ENCODE results near the gene SOCS6. TPM values are rescaled to one million over a fixed set of nuclear protein-coding genes. Genes with fewer than 3 reads are reported as not detected.

SOCS6 gene
- total RNA-seq, 1 experiment from 2014 or later: 53.4 TPM

GRCh38 chr18:70308555-70309294, 19.9 kb downstream of the SOCS6 start (continued):
- TF ChIP-seq ZBTB33 (IDR thresholded peaks at IDR 0.05; ENCODE audit: extremely low read depth, insufficient replicate concordance, low read length): no peak
- no peak for TF ChIP-seq SRF (IDR thresholded peaks at IDR 0.05; ENCODE audit: low read depth)
- no peak for TF ChIP-seq EZH2phosphoT487 (IDR thresholded peaks at IDR 0.05; ENCODE audit: borderline replicate concordance)
- TF ChIP-seq JUND (IDR thresholded peaks at IDR 0.05): no peak
- no peak for TF ChIP-seq ELF1 (IDR thresholded peaks at IDR 0.05; ENCODE audit: borderline replicate concordance, low read depth)
- TF ChIP-seq POLR2AphosphoS5 (IDR thresholded peaks at IDR 0.05; ENCODE audit: low read depth, low read length): no peak
- no peak for TF ChIP-seq EZH2 (IDR thresholded peaks at IDR 0.05)
- no peak for TF ChIP-seq FOSL1 (IDR thresholded peaks at IDR 0.05; ENCODE audit: low read depth)

- ChIA-PET RAD21 (ENCODE audit: low non-redundant PET in 1 of 2, low total read pairs in 2 of 2, uncharacterized antibody in 2 of 2, unreplicated experiment in 2 of 2) (no interaction called here), POLR2A (no interaction called here), CTCF (no interaction called here)
- ATAC-seq: peak; percentile 59
- no peaks in the 10 kb centered on the region for H3K27me3 ChIP-seq (ENCODE audit: insufficient read depth, low read length)
- BruUV-seq (replicated peaks): no TSS peak
- H3K9ac ChIP-seq (ENCODE audit: low read length): 0 out of 2 replicates have a peak overlapping the region, but pooled peaks have one; percentile 2
- no peak overlapping the region for H3K4me3 ChIP-seq (replicated peaks in 1 of 2; ENCODE audit: low read depth in 1 of 2, low read length in 2 of 2)
- H3K4me1 ChIP-seq (ENCODE audit: control insufficient read depth in 1 of 2, insufficient read depth in 2 of 2, low read length in 2 of 2): peaks cover 15 to 79% of the 10 kb centered on the region in 2 experiments; a peak in 3 of 4 replicates
- peaks cover 15% of the 10 kb centered on the region; the same call in 1 of the 2 replicates for H4K20me1 ChIP-seq (ENCODE audit: insufficient read depth)
- H3K9me2 ChIP-seq (ENCODE audit: insufficient read depth): no peaks in the 10 kb centered on the region
- no peak overlapping the region for H2AFZ ChIP-seq (ENCODE audit: low read depth, low read length, poor library complexity, severe bottlenecking)
- DNase-seq (ENCODE audit: low read depth, low spot score): no peak
- peaks cover 0 to 20% of the 10 kb centered on the region in 2 experiments; a peak in 1 of 4 replicates for H3K36me3 ChIP-seq (ENCODE audit: control insufficient read depth in 1 of 2, insufficient read depth in 2 of 2, low read length in 2 of 2)
- H3K4me2 ChIP-seq (ENCODE audit: low read length): 0 out of 2 replicates have a peak overlapping the region, but pooled peaks have one; percentile 1
- intact Hi-C loops (cut with micrococcal nuclease): no loop called here
- H3K9me3 ChIP-seq (ENCODE audit: control insufficient read depth in 1 of 2, insufficient read depth in 1 of 2, low read depth in 1 of 2, low read length in 2 of 2): no peaks in the 10 kb centered on the region; a peak in 1 of 4 replicates
- peaks cover 100% of the 10 kb centered on the region for H3K79me2 ChIP-seq (ENCODE audit: insufficient read depth, low read length)
- TF ChIP-seq ZFX (IDR thresholded peaks at IDR 0.05) (no peak), CTCF (IDR thresholded peaks at IDR 0.05 in 2 of 3, conservative IDR thresholded peaks at IDR 0.05 in 1 of 3; ENCODE audit: borderline replicate concordance in 1 of 3, insufficient read depth in 1 of 3, low read depth in 2 of 3, low read length in 2 of 3) (no peak)
- H3K27ac ChIP-seq (ENCODE audit: low read depth, low read length): peak overlapping the region; percentile 34; the same call in 1 of the 2 replicates
These were observed 21.9 kb downstream of the SOCS6 start for GRCh38 chr18:70310560-70311320.

All from HCT116 (cell line).